Heart left ventricle (tissue), 16 donors: ENCODE measurements around the gene RUNX2. TPM values are rescaled to one million over a fixed set of nuclear protein-coding genes. Genes with fewer than 3 reads are reported as not detected.

Experiments used
- ATAC-seq, 4 donors: fragments of 200-7000 bp; cut with Tn5 transposase; one replicate each; pipeline ENCODE4 v1.9.1; 2020 to 2022; ENCODE audit warnings: moderate library complexity in 4 of 4, mild to moderate bottlenecking in 3 of 4, moderate number of reproducible peaks in 1 of 4
- DNase-seq, 5 donors: peaks; one replicate each; pipeline ENCODE4 v3.0.0-alpha.2; 2020
- H3K27ac ChIP-seq, 12 donors: fragments of 200-600 bp; sonication (generic) in 4 of 12; one replicate each; pipeline versions ENCODE4 v1.5.0 to v1.8.0; 2016 to 2022; ENCODE audit warnings: mild to moderate bottlenecking in 2 of 12
- H3K27me3 ChIP-seq, 9 donors: fragments of 200-600 bp; sonication (generic) in 2 of 9; one replicate each; pipeline versions ENCODE4 v1.5.1 to v1.8.0; 2016 to 2022; ENCODE audit warnings: mild to moderate bottlenecking in 3 of 9
- H3K36me3 ChIP-seq, 9 donors: fragments of 200-600 bp; sonication (generic) in 2 of 9; one replicate each; pipeline versions ENCODE4 v1.5.0 to v1.8.0; 2018 to 2022; ENCODE audit warnings: mild to moderate bottlenecking in 2 of 9
- H3K4me1 ChIP-seq, 12 donors: fragments of 200-600 bp; sonication (generic) in 4 of 12; one replicate each; pipeline versions ENCODE4 v1.5.0 to v1.8.0; 2016 to 2022; ENCODE audit warnings: mild to moderate bottlenecking in 3 of 12
- H3K4me3 ChIP-seq, 12 donors: fragments of 200-600 bp; sonication (generic) in 4 of 12; one replicate each; pipeline versions ENCODE4 v1.5.0 to v1.8.0; 2017 to 2022; ENCODE audit warnings: mild to moderate bottlenecking in 9 of 12, moderate library complexity in 4 of 12
- H3K9me3 ChIP-seq, 12 donors: fragments of 200-600 bp; sonication (generic) in 4 of 12; one replicate each; pipeline versions ENCODE4 v1.5.0 to v1.8.0; 2016 to 2022; ENCODE audit warnings: mild to moderate bottlenecking in 1 of 12
- CTCF ChIP-seq, 12 donors: fragments of 200-600 bp; sonication (generic) in 4 of 12; IDR thresholded peaks; one replicate each; pipeline versions ENCODE4 v1.5.0 to v1.8.0; 2018 to 2022; ENCODE audit warnings: antibody characterized with exemption in 12 of 12, mild to moderate bottlenecking in 5 of 12
- POLR2A ChIP-seq, 2 donors: fragments of 450-650 bp; IDR thresholded peaks; one replicate each; pipeline ENCODE4 v1.6.1; 2017; ENCODE audit warnings: antibody characterized with exemption in 2 of 2, mild to moderate bottlenecking in 2 of 2, moderate library complexity in 2 of 2
- WGBS, 4 donors: extraction: QIAGEN DNeasy Blood & Tissue Kit in 2 of 4; methylation state at CpG; one replicate each; pipeline versions ENCODE4 v1.1.5 to v1.1.7; 2013 to 2018; 5-methylcytosine and 5-hydroxymethylcytosine counted together
- intact Hi-C, 10 donors: fragments of 100-400 bp; cut with DNase I; formaldehyde crosslinking; loops; one replicate each; pipeline versions ENCODE4 v1.11.1 to v1.14.2; 2022
- polyA plus RNA-seq, 2 donors: library from polyadenylated mRNA; stranded (reverse); fragments of 200-250 nt; gene quantifications; one replicate each; pipeline ENCODE4 v1.2.3, GENCODE V29; 2013
- total RNA-seq, 9 donors: library from RNA; depleted of rRNA in 2 of 9; stranded (reverse); fragments of >200 nt in 2 of 9; fragmentation: NEBNext Ultra II Directional in 3 of 9; extraction: Animal tissue kit (Norgen Biotek cat#: 25700) in 3 of 9; gene quantifications; one replicate each; pipeline versions ENCODE4 v1.1.0 to v1.2.4, GENCODE V29; 2016 to 2023
- donor health status: ischemic (EF 13 %, LVEDD 7.1; RV severe dilation, severe dysfunction).
- donor health status: healthy with polysubstance abuse.
- donor health status: DM: no; HTN: yes; CAD: no.
- donor health status: DM: no; HTN: no; CAD: no.
- donor health status: ischemic (EF 25% LVEDD 6.9; RV normal size, moderate dysfunction).
- donor health status: ischemic (EF 25% LVEDD 5.7; RV mildly dilated, moderate dysfunction).
- donor health status: healthy.
- donor health status: DM: yes; HTN: yes; CAD: no.
- donor health status: ischemic (EF 35%, LVEDD 5.7; RV mildly dilated, moderate dysfunction).
- donor health status: nonischemic (EF 11% LVEDD 7.7; RV severe dilation, severe dysfunction).
- donor health status: DM: yes; HTN: yes; CAD: no.
- donor health status: PGD.
- donor health status: ischemic (EF 29% LVEDD 5.4; RV normal size, mild dysfunction).
- donor health status: nonischemic (EF 23%, LVEDD 6.1; RV moderate dilation, normal function).

Gene RUNX2
- total and polyA plus RNA-seq, 11 donors: 0.37 to 3.1 (median 2.0) TPM

- ATAC-seq (no peak), DNase-seq (no peak)
- H3K4me1 ChIP-seq: peaks cover 0 to 22% (median 1%) of the 10 kb centered on the region in 12 donors
- H3K9me3 ChIP-seq: no peaks in the 10 kb centered on the region
- H3K27me3 ChIP-seq: no peaks in the 10 kb centered on the region
- H3K4me3 ChIP-seq: no peak overlapping the region
- no peak overlapping the region for H3K27ac ChIP-seq
- 76 to 82% (median 78%) methylated on average over 5 of the region's 5 CpGs for WGBS, 4 donors
- H3K36me3 ChIP-seq: no peaks in the 10 kb centered on the region
- TF ChIP-seq CTCF (IDR thresholded peaks at IDR 0.05) (no peak), POLR2A (IDR thresholded peaks at IDR 0.05) (no peak)
- intact Hi-C loops: loop anchor here in 8 of 10 donors (5.0 to 10.0 kb wide), 6 partner anchors 286 to 1236 kb away; no protein-coding TSS in a partner anchor
These were observed 382.2 kb downstream of the RUNX2 start for GRCh38 chr6:45710304-45710821.

GRCh38 chr6:45712076-45712475 lies 383.9 kb downstream of the RUNX2 start:
- Histone ChIP-seq H3K36me3 (no peaks in the 10 kb centered on the region), H3K4me3 (no peak overlapping the region), H3K9me3 (no peaks in the 10 kb centered on the region), H3K27me3 (no peaks in the 10 kb centered on the region), H3K27ac (no peak overlapping the region), H3K4me1 (peaks cover 0 to 22% (median 1%) of the 10 kb centered on the region in 12 donors)
- intact Hi-C loops: loop anchor here in 8 of 10 donors (5.0 to 10.0 kb wide), 6 partner anchors 287 to 1237 kb away; no protein-coding TSS in a partner anchor
- TF ChIP-seq CTCF (IDR thresholded peaks at IDR 0.05) (no peak), POLR2A (IDR thresholded peaks at IDR 0.05) (no peak)
- DNase-seq: no peak
- ATAC-seq: no peak
- 86 to 93% (median 87%) methylated on average over 11 of the region's 11 CpGs for WGBS, 4 donors

- no peaks in the 10 kb centered on the region for H3K9me3 ChIP-seq
- 82 to 88% (median 83%) methylated on average over 2 of the region's 2 CpGs for WGBS, 4 donors
- no peak for ATAC-seq
- H3K27me3 ChIP-seq: no peaks in the 10 kb centered on the region
- H3K27ac ChIP-seq: no peak overlapping the region
- intact Hi-C loops: loop anchor here in 9 of 10 donors (1.0 to 10.0 kb wide), 7 partner anchors 288 to 1238 kb away; no protein-coding TSS in a partner anchor
- no peaks in the 10 kb centered on the region for H3K36me3 ChIP-seq
- H3K4me3 ChIP-seq: no peak overlapping the region
- peaks cover 0 to 22% (median 1%) of the 10 kb centered on the region in 12 donors for H3K4me1 ChIP-seq
- no peak for DNase-seq
- TF ChIP-seq POLR2A (IDR thresholded peaks at IDR 0.05) (no peak), CTCF (IDR thresholded peaks at IDR 0.05) (no peak)
These were observed 384.7 kb downstream of the RUNX2 start for GRCh38 chr6:45712786-45713185.

Other genes with a start within 250 kb of the RUNX2 start
- gene SUPT3H, start 49.6 kb downstream of the RUNX2 start, total RNA-seq: 1 to 10 TPM; 1.5 to 8.1 (median 4.1) TPM
- 1 to 10 TPM; 4.1 to 5.6 TPM for gene SUPT3H, start 49.6 kb downstream of the RUNX2 start, polyA plus RNA-seq